HEK293 (cell line): ENCODE data around the gene ANGPTL8.

Source experiments
- CTCF ChIA-PET: fragments of 350-600 bp; formaldehyde crosslinking; extraction: SDS; loops from one replicate; lab custom pipeline; 2021; ENCODE audit warnings: antibody characterized with exemption; lab: Yijun Ruan, JAX
- POLR2A ChIA-PET: fragments of 300-600 bp; formaldehyde crosslinking; extraction: SDS; loops from one replicate; lab custom pipeline; 2020; ENCODE audit warnings: antibody characterized with exemption, inconsistent platforms; lab: Yijun Ruan, JAX
- H3K27ac ChIP-seq: fragments of 200-500 bp; sonication (Bioruptor generic); 2 replicates; pipeline ENCODE4 v1.5.1; 2014; ENCODE audit warnings: low read depth, low read length, control low read depth, inconsistent platforms; ENCODE audit errors: extremely low read depth
- H3K36me3 ChIP-seq, 2 experiments: fragments of 200-500 bp in 1 of 2; sonication (Bioruptor generic) in 1 of 2; 1 replicate in 1 of 2; 2 replicates in 1 of 2; pipeline ENCODE4 v1.5.1; 2014 to 2017; ENCODE audit warnings: inconsistent platforms in 2 of 2, low read length in 2 of 2; ENCODE audit not compliant: control insufficient read depth in 2 of 2, insufficient read depth in 1 of 2
- H3K4me1 ChIP-seq: fragments of 200-500 bp; sonication (Bioruptor generic); 2 replicates; pipeline ENCODE4 v1.5.1; 2014; ENCODE audit warnings: mild to moderate bottlenecking, low read length, inconsistent platforms; ENCODE audit not compliant: control insufficient read depth, insufficient read depth
- H3K4me3 ChIP-seq: 2 replicates; pipeline ENCODE4 v1.5.1; 2011; ENCODE audit warnings: low read depth, mild to moderate bottlenecking, control low read depth, low read length, moderate library complexity
- H3K9me3 ChIP-seq: fragments of 200-500 bp; sonication (Bioruptor generic); 2 replicates; pipeline ENCODE4 v1.5.1; 2014; ENCODE audit warnings: low read depth, low read length, inconsistent platforms; ENCODE audit not compliant: control insufficient read depth, insufficient read depth
- HIC1 ChIP-seq: fragments of 450-650 bp; formaldehyde crosslinking; IDR thresholded peaks from 2 replicates; pipeline ENCODE4 v1.5.1; 2016; ENCODE audit warnings: missing biosample characterization, missing genetic modification characterization
- ZBTB11 ChIP-seq: fragments of 450-650 bp; formaldehyde crosslinking; conservative IDR thresholded peaks from 2 replicates; pipeline ENCODE4 v1.5.1; 2016; ENCODE audit warnings: low read depth, missing biosample characterization, missing genetic modification characterization
- ZBTB7A ChIP-seq: fragments of 450-650 bp; formaldehyde crosslinking; IDR thresholded peaks from 2 replicates; pipeline ENCODE4 v1.5.1; 2016; ENCODE audit warnings: low read depth, missing biosample characterization, missing genetic modification characterization
- ZIC2 ChIP-seq: fragments of 450-650 bp; formaldehyde crosslinking; IDR thresholded peaks from 2 replicates; pipeline ENCODE4 v1.5.1; 2016; ENCODE audit warnings: missing biosample characterization, missing genetic modification characterization
- ZNF133 ChIP-seq: fragments of 450-650 bp; formaldehyde crosslinking; IDR thresholded peaks from 2 replicates; pipeline ENCODE4 v1.5.1; 2016; ENCODE audit warnings: missing biosample characterization, missing genetic modification characterization
- ZNF138 ChIP-seq: fragments of 450-650 bp; formaldehyde crosslinking; IDR thresholded peaks from 2 replicates; pipeline ENCODE4 v1.5.1; 2016; ENCODE audit warnings: missing biosample characterization, missing genetic modification characterization, borderline replicate concordance
- ZNF169 ChIP-seq: fragments of 450-650 bp; formaldehyde crosslinking; IDR thresholded peaks from 2 replicates; pipeline ENCODE4 v1.5.1; 2016; ENCODE audit warnings: missing biosample characterization, missing genetic modification characterization
- ZNF223 ChIP-seq: fragments of 450-650 bp; formaldehyde crosslinking; IDR thresholded peaks from 2 replicates; pipeline ENCODE4 v1.5.1; 2016; ENCODE audit warnings: missing biosample characterization, missing genetic modification characterization
- ZNF341 ChIP-seq: fragments of 450-650 bp; formaldehyde crosslinking; IDR thresholded peaks from 2 replicates; pipeline ENCODE4; 2016; ENCODE audit warnings: low read depth, missing biosample characterization, missing genetic modification characterization
- ZNF549 ChIP-seq: fragments of 450-650 bp; IDR thresholded peaks from 2 replicates; pipeline ENCODE4 v1.5.1; 2018; ENCODE audit warnings: missing biosample characterization, missing genetic modification characterization, mild to moderate bottlenecking, inconsistent platforms, moderate library complexity
- ZNF558 ChIP-seq: fragments of 450-650 bp; formaldehyde crosslinking; IDR thresholded peaks from 2 replicates; pipeline ENCODE4 v1.5.1; 2016; ENCODE audit warnings: missing biosample characterization, missing genetic modification characterization
- ZNF623 ChIP-seq: fragments of 450-650 bp; formaldehyde crosslinking; IDR thresholded peaks from 2 replicates; pipeline ENCODE4 v1.5.1; 2016; ENCODE audit warnings: missing biosample characterization, missing genetic modification characterization
- ZNF664 ChIP-seq: fragments of 450-650 bp; formaldehyde crosslinking; IDR thresholded peaks from 2 replicates; pipeline ENCODE4 v1.5.1; 2016; ENCODE audit warnings: missing biosample characterization, missing genetic modification characterization
- TF ChIP-seq, protein P1 (sequence below): fragments of 450-650 bp; formaldehyde crosslinking; IDR thresholded peaks from 2 replicates; pipeline ENCODE4 v1.5.1; 2016; ENCODE audit warnings: missing biosample characterization, missing genetic modification characterization

ANGPTL8 gene

GRCh38 chr19:11214387-11214786, 25.0 kb upstream of the ANGPTL8 start (continued):
- TF ChIP-seq, protein P1, sequence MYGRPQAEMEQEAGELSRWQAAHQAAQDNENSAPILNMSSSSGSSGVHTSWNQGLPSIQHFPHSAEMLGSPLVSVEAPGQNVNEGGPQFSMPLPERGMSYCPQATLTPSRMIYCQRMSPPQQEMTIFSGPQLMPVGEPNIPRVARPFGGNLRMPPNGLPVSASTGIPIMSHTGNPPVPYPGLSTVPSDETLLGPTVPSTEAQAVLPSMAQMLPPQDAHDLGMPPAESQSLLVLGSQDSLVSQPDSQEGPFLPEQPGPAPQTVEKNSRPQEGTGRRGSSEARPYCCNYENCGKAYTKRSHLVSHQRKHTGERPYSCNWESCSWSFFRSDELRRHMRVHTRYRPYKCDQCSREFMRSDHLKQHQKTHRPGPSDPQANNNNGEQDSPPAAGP = no peak
- no peak for TF ChIP-seq ZNF223 (tag by site-specific recombination)

DNA sequence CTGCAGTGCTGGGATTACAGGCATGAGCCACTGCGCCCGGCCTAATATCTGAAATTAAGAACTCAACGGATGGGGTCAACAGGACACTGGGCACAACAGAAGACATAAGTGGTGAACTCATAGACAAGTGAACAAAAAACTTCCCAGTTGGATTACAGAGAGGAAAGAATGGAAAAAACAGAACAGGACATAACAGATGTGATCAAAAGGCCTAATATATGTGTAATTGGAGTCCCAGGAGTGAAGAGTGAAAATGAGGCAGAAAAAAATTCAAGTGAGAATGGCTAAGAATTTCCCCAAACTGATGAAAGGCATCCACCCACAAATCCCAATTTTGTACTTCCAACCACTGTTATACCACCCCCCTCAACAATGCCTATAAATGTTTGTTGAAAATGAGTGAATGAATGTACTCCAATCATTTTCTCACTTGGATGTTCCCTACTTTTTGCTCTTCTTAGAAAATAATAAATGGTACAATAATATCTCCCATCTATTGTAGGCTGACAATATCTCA, 18.3 kb upstream of the ANGPTL8 start:
- POLR2A ChIA-PET = no interaction called here
- no peak overlapping the region for H3K27ac ChIP-seq
- H3K36me3 ChIP-seq = peaks cover 0 to 29% of the 10 kb centered on the region in 2 experiments; a peak in 1 of 3 replicates
- peak; percentile 99 for TF ChIP-seq ZNF133 (tag by site-specific recombination)
- no peak for TF ChIP-seq ZNF664 (tag by site-specific recombination)
- peak; percentile 100 for TF ChIP-seq ZNF558 (tag by site-specific recombination)
- no peaks in the 10 kb centered on the region for H3K9me3 ChIP-seq
- no peaks in the 10 kb centered on the region for H3K4me1 ChIP-seq
- H3K4me3 ChIP-seq = no peak overlapping the region
- CTCF ChIA-PET = no interaction called here

DNA sequence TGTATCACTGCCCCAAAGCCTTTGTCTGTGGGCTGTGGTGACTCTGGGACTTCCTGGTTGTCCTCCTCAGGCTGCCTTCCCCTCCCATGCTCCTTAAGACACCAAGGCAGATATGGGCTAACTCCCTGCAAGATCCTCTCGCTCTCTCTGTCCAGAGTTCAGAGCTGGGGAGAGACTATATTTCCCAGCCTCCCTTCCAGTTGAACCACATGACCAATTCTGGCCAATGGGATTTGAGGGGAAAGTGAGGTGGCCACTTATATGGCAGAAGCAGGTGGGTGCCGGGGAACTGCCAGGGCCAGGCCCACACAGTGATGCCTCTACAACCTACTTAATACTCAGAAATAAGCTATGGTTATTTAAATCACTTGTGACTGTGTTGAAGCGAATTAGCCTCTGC, 16.2 kb upstream of the ANGPTL8 start:
- TF ChIP-seq HIC1 (tag by site-specific recombination) = no peak
- no peak for TF ChIP-seq ZNF549 (tag by site-specific recombination)
- no peak for TF ChIP-seq ZIC2 (tag by site-specific recombination)
- TF ChIP-seq ZBTB7A (tag by site-specific recombination) = no peak
- no peak for TF ChIP-seq ZNF341 (tag by site-specific recombination)
- TF ChIP-seq ZBTB11 (tag by site-specific recombination) = no peak
- TF ChIP-seq ZNF138 (tag by site-specific recombination) = no peak
- CTCF ChIA-PET = no interaction called here
- no peak overlapping the region for H3K4me3 ChIP-seq
- H3K9me3 ChIP-seq = no peaks in the 10 kb centered on the region
- POLR2A ChIA-PET = no interaction called here
- peaks cover 0 to 24% of the 10 kb centered on the region in 2 experiments; a peak in 1 of 3 replicates for H3K36me3 ChIP-seq
- H3K4me1 ChIP-seq = no peaks in the 10 kb centered on the region
- H3K27ac ChIP-seq = no peak overlapping the region

DNA sequence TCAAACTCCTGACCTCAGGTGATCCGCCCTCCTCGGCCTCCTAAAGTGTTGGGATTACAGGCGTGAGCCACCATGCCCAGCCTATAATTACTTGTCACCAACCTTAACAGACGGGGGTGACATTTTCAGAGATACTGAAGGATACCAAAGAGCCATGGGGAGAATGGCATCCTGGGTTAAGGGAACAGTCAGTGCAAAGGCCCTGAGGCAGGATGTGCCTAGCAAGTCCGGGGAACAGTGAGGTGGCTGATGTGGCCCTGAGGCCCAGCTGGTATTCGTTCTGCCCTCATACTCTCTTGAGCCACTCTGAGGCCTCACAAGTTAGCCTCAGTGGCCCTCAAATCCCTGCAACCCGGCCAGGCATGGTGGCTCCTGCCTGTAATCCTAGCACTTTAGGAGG, 15.0 kb upstream of the ANGPTL8 start:
- POLR2A ChIA-PET = no interaction called here
- H3K27ac ChIP-seq = no peak overlapping the region
- H3K4me1 ChIP-seq = no peaks in the 10 kb centered on the region
- H3K36me3 ChIP-seq = peaks cover 0 to 24% of the 10 kb centered on the region in 2 experiments; a peak in 1 of 3 replicates
- no peaks in the 10 kb centered on the region for H3K9me3 ChIP-seq
- TF ChIP-seq ZNF169 (tag by site-specific recombination) (no peak), ZNF623 (tag by site-specific recombination) (peak; percentile 93)
- TF ChIP-seq, all 188 proteins: peak for 1
- H3K4me3 ChIP-seq = no peak overlapping the region
- CTCF ChIA-PET = no interaction called here
